NOMO-1 (cell line): ENCODE data around the gene STKLD1.
"Not testable (repeated sequence)": the region's sequence is repeated elsewhere in the genome, so short reads cannot be mapped to it uniquely, and the experiment has no call there.

ENCODE experiments used
- DNase-seq, 2 experiments: peaks; one replicate each; lab custom pipeline; 2025; ENCODE audit not compliant: unreplicated experiment in 2 of 2; lab: John Stamatoyannopoulos, UW

STKLD1 gene

GRCh38 chr9:133382507-133383141, 6.5 kb downstream of the STKLD1 start:
- no peak for DNase-seq

GRCh38 chr9:133383438-133383837, 7.3 kb downstream of the STKLD1 start:
- no peak for DNase-seq

- DNase-seq, result no peak
These were observed 8.7 kb downstream of the STKLD1 start for GRCh38 chr9:133384736-133385321.

- DNase-seq, result no peak
These were observed 9.3 kb downstream of the STKLD1 start for GRCh38 chr9:133385452-133385851.

- no peak for DNase-seq
These were observed 10.2 kb downstream of the STKLD1 start for GRCh38 chr9:133386338-133386737.

GRCh38 chr9:133387680-133388079, 11.5 kb downstream of the STKLD1 start:
- DNase-seq, result no peak

GRCh38 chr9:133389025-133389557, 12.9 kb downstream of the STKLD1 start:
- no peak for DNase-seq

- no peak for DNase-seq
These were observed 13.4 kb downstream of the STKLD1 start for GRCh38 chr9:133389562-133389961.

- no peak for DNase-seq
These were observed 14.5 kb downstream of the STKLD1 start for GRCh38 chr9:133390713-133391112.

- not testable (repeated sequence) for DNase-seq
These were observed 15.3 kb downstream of the STKLD1 start for GRCh38 chr9:133391449-133391848.

- DNase-seq, result not testable (repeated sequence)
These were observed 16.1 kb downstream of the STKLD1 start for GRCh38 chr9:133392308-133392707.

GRCh38 chr9:133393399-133393798, 17.2 kb downstream of the STKLD1 start:
- DNase-seq, result no peak

- no peak for DNase-seq
These were observed 18.6 kb downstream of the STKLD1 start for GRCh38 chr9:133394687-133395271.

- DNase-seq, result no peak
These were observed 20.8 kb downstream of the STKLD1 start for GRCh38 chr9:133396952-133397351.

- no peak for DNase-seq
These were observed 21.2 kb downstream of the STKLD1 start for GRCh38 chr9:133397370-133397769.

- no peak for DNase-seq
These were observed 21.7 kb downstream of the STKLD1 start for GRCh38 chr9:133397895-133398294.

- DNase-seq, result no peak
These were observed 24.1 kb downstream of the STKLD1 start for GRCh38 chr9:133400292-133400691.

GRCh38 chr9:133401588-133401987, 25.4 kb downstream of the STKLD1 start:
- no peak for DNase-seq

- no peak for DNase-seq
These were observed 26.5 kb downstream of the STKLD1 start for GRCh38 chr9:133402689-133403088.

GRCh38 chr9:133403766-133404453, 27.7 kb downstream of the STKLD1 start:
- DNase-seq, result no peak

- no peak for DNase-seq
These were observed 28.4 kb downstream of the STKLD1 start for GRCh38 chr9:133404454-133405002.
